Measurements from ENCODE around the gene CLPX.

The CLPX gene

DNA sequence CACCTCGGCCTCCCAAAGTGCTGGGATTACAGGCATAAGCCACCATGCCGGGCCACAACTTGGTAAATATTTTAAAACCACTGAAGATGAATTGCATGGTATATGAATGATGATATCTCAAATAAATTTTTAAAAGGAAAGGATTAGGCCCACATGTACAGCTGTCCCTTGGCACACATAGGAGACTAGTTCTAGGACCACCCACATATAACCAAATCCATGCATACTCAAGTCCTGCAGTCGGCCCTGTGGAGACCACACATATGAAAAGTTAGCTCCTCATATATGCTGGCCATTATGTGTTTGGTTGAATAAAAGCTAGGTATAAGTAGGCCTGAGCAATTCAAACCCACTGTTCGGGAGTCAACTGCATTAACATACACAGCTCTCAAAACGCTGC is 10.6 kb downstream of the CLPX start:
- no peak for DNase-seq (ENCODE audit: low read depth)
- TF ChIP-seq, protein P1, sequence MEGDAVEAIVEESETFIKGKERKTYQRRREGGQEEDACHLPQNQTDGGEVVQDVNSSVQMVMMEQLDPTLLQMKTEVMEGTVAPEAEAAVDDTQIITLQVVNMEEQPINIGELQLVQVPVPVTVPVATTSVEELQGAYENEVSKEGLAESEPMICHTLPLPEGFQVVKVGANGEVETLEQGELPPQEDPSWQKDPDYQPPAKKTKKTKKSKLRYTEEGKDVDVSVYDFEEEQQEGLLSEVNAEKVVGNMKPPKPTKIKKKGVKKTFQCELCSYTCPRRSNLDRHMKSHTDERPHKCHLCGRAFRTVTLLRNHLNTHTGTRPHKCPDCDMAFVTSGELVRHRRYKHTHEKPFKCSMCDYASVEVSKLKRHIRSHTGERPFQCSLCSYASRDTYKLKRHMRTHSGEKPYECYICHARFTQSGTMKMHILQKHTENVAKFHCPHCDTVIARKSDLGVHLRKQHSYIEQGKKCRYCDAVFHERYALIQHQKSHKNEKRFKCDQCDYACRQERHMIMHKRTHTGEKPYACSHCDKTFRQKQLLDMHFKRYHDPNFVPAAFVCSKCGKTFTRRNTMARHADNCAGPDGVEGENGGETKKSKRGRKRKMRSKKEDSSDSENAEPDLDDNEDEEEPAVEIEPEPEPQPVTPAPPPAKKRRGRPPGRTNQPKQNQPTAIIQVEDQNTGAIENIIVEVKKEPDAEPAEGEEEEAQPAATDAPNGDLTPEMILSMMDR (IDR thresholded peaks at IDR 0.05; ENCODE audit: low read length, missing control alignments): no peak
- no peak overlapping the region for H3K4me3 ChIP-seq (replicated peaks; ENCODE audit: low read depth, low read length)

DNA sequence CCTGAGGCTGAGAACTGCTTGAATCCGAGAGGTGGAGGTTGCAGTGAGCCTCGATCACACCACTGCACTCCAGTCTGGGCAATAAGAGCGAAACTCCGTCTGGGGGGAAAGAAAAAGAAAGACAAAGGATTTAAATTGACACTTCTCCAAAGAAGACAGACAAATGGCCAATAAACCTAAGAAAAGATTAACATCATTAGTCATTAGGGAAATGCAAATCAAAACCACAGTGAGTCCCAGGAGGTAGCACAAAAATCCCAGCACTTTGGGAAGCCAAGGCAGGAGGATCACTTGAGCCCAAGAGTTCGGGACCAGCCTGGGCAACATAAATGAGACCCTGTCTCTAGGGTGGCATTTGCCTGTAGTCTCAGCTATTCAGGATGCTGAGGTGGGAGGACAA is 12.6 kb downstream of the CLPX start:
- TF ChIP-seq, protein P1 (IDR thresholded peaks at IDR 0.05; ENCODE audit: low read length, missing control alignments): no peak
- DNase-seq (ENCODE audit: low read depth): no peak
- H3K4me3 ChIP-seq (replicated peaks; ENCODE audit: low read depth, low read length): no peak overlapping the region

DNA sequence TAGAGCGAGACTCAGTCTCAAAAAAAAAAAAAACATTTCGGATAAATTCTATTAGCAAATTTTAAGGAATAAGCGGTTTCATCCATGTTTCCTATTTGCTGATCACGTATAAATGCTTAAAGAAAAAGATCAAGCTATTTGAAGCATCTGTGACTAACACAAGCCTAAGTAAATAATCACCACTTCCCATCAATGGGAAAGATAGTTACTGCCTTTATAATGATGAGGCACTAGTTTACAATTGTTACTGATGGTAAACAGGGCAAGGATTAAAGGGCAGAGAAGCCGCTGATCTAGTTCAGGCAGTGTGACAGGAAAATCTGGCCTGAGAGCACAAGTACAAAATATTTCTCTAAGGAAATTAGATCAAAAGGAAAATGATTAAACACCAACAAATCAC is 13.7 kb downstream of the CLPX start:
- H3K4me3 ChIP-seq (replicated peaks; ENCODE audit: low read depth, low read length): no peak overlapping the region
- TF ChIP-seq, protein P1 (IDR thresholded peaks at IDR 0.05; ENCODE audit: low read length, missing control alignments): no peak
- DNase-seq (ENCODE audit: low read depth): no peak

DNA sequence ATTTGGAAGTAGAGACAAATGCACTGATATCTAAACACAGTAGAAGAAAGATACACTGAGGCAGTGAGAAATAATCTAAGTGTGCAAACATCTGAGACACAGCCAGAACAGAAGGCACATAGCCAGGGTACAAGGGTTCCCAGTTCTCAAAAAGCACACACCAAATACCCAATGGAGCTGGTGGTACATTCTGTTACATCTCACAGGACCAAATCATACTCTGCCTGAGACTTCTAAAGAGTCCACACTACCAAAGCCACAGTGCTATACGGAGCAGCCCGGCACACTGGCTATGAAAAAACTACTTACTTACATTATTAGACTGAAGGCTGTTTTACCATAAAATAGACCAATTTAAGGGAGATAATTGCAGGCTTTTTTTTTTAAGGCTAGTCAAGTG is 19.3 kb downstream of the CLPX start:
- TF ChIP-seq, protein P1 (IDR thresholded peaks at IDR 0.05; ENCODE audit: low read length, missing control alignments): no peak
- no peak overlapping the region for H3K4me3 ChIP-seq (replicated peaks; ENCODE audit: low read depth, low read length)
- no peak for DNase-seq (ENCODE audit: low read depth)

DNA sequence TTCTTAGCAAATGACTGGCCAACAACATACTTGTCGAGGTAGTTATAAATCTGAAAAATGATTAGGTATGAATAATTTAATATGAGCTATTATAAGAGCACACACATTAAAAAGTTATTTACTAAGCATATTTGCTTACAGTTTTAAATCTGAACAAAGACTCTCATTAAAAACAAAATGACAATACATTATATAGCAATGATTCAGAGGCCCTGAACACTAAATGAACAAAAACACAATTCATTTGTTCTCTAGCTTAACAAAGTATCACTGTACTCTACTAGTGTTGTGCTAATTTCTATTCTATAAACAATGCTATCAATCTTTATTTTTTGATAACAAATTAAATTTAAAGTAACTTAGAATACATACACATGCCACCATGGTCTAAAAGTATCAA is 21.0 kb downstream of the CLPX start:
- TF ChIP-seq, protein P1 (IDR thresholded peaks at IDR 0.05; ENCODE audit: low read length, missing control alignments): no peak
- no peak for DNase-seq (ENCODE audit: low read depth)

DNA sequence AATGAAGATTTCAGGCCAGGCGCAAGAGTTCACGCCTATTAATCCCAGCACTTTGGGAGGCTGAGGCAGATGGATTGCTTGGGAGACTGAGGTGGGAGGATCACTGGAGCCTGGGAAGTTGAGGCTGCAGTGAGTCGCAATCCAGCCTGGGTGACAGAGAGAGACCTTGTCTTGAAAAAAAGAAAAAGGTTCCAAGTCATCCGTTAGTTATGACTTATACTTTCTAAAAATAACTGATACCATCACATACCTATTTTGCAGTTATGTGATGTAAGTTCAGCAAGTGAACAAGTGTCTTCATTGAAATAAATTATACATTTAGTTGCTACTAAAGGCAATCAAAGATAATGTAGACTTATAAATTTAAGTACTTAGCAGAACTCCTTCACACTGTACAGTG is 22.1 kb downstream of the CLPX start:
- no peak for DNase-seq (ENCODE audit: low read depth)
- TF ChIP-seq, protein P1 (IDR thresholded peaks at IDR 0.05; ENCODE audit: low read length, missing control alignments): no peak
- H3K4me3 ChIP-seq (replicated peaks; ENCODE audit: low read depth, low read length): no peak overlapping the region

More for the DNA sequence above, 21.0 kb downstream of the CLPX start:
- H3K4me3 ChIP-seq (replicated peaks; ENCODE audit: low read depth, low read length): no peak overlapping the region

DNA sequence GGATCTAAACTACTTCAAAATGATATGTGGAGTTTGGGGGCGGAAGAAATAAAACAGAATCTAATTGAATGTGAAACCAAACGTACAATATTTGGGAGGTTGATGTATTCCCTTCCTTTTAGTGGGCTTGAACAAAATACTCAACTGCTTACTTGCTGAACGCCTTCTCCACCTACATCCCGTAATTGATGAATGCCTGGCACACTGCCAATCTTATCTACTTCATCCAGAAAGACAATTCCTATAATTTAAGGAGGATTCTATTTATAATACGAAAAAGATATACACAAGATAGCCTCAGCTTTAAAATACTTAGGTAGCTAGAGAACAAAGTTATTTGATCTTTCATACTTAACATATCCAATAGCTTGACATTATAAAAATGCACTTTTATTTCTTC is 28.4 kb downstream of the CLPX start:
- TF ChIP-seq, protein P1 (IDR thresholded peaks at IDR 0.05; ENCODE audit: low read length, missing control alignments): no peak
- no peak overlapping the region for H3K4me3 ChIP-seq (replicated peaks; ENCODE audit: low read depth, low read length)
- DNase-seq (ENCODE audit: low read depth): no peak
